ENCODE data around the gene ZNF710.

DNA sequence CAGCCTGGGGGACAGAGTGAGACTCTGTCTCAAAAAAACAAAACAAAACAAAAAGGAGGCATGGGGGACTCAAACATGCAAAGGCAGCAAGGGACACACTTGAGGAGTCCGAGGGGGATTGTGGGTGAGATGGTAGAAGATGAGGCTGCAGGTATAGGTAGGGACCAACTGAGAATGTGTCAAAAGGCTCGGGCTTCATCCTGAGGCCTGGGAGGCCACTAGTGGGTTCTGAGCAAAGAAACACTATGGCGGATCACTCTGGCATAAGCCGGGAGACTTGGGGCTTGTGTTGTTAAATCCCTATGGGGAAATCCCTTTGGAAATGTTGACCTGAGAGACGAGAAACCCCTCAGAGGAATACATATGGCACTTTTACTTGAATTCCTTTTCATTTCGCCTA is 21.2 kb downstream of the ZNF710 start:
- TF ChIP-seq CTCF (IDR thresholded peaks at IDR 0.05) (no peak), POLR2A (IDR thresholded peaks at IDR 0.05; ENCODE audit: low read depth) (no peak), EP300 (IDR thresholded peaks at IDR 0.05) (no peak)

Measured in esophagus muscularis mucosa (tissue), 4 donors.